Activated T-cell treated with anti-CD3 and anti-CD28 coated beads for 24 hours (primary cell): ENCODE results near the gene PTTG1IP.
"Not testable (repeated sequence)": the region's sequence is repeated elsewhere in the genome, so short reads cannot be mapped to it uniquely, and the experiment has no call there.

Experiments used
- DNase-seq: peaks from one replicate; pipeline ENCODE4 v3.0.0-alpha.2; 2020; ENCODE audit warnings: low read depth

Gene PTTG1IP

DNA sequence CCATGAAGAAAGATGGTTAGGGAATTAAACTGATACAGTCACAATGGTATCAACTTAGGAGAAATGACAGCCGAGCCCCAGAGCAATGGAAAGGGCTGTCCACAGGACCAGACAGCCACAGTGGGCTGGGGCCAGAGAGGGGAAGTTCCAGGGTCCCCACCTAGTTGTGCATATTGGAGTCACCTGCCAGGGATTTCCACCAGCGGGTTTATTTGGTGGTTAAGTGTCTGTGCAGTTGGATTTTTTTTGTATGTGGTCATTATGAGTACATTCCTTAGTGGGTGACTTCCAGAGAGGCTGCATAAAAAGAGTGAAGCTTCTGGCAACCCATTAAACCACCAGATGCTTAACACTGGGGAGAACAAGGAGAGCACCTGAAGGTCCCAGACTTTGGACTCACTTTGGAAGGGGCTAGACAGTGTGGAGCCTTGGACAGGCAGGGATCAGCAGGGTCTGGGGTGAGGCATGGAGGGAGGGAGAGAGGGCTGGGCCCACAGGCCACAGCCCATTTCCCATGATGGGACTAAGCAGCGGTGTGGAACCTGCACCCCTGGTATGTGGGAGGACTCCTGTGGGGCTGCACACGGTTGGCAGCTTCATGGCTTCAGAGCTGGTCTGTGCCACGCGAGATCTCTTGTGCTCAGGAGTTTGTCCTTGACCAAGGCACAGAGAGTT, 7.8 kb upstream of the PTTG1IP start:
- no peak for DNase-seq

DNA sequence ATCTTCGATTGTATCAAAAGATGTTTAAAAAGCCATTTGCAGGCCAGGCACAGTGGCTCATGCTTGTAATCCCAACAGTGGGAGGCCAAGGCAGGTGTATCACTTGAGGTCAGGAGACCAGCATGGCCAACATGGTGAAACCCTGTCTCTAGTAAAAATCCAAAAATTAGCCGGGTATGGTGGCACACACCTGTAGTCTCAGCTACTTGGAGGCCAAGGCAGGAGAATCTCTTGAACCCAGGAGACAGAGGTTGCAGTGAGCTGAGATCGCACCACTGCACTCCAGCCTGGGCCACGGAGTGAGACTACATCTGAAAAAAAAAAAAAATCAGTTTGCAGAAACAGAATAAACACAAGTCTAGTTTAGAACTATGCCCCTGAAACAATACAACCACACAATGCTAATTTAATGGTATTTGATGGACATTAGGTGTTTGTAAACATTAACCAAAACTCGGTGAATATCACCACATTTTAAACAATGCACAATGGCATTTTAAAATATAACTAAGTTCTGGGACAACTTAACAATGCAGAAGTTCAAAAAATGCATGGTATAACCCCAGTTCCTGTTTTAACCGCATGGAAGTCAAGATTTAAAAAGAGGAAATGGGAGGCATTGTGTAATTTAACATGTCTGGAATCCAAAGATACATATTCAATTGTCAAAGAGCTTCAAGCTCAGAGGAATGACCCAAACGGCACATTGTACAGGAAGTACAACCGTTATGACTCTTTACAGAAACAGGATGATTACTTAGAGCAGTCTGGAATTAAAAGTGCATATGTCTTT, 7.1 kb upstream of the PTTG1IP start:
- DNase-seq, result no peak

DNA sequence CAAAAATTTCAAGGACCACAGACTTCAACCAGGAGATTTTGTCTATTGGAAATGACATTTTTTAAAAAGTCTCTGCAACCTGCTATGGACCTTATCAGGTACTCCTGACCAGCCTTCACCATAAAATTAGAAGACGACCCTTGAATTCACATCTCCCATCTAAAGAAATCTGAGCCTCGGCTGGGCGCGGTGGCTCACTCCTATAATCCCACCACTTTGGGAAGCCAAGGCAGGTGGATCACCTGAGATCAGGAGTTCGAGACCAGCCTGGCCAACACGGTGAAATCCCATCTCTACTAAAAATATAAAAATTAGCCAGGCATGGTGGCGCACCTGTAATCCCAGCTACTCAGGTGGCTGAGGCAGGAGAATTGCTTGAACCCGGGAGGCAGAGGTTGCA, 5.7 kb upstream of the PTTG1IP start:
- DNase-seq, result not testable (repeated sequence)

DNA sequence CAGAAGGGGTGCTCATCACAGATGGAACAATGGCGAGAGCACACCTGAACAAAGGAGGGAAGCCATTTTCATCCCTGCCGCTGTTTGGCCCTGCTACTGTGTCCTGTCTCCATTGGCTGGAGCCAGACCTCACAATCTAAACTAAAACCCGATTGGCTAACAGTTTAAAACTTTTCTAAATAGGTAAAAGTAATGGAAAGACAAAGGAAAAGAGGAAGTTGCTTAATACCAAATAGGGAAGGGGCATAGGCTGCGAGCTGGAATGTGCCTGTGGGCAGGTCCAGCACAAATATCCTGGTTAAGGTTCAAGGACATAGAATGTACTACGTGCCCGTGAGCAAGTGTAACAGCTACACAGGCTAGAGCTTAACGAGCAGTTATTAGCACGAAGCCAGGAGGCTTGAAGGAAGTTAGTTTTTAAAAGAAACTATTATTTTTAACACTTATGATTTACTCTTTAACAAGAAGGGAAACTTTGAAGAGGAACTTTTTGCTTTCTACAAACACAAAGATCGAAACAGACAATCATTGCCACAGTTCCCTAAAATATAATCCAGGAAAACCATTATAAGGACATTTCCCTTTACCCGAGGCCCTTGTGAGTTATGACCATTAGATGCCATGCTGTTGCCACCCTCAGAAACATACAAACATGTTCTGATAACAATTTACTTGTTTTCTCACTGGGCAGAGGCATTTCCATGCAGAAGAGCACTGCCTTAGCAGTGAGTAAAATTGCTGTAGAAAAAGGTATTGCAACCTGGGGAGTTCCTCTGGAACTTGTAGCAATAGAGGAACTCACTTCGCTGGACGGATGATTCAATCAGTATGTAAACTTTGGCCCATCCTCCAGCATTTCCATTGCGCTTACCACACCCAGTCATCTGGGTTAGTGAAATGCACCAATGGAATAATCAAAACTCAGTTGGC, 4.8 kb upstream of the PTTG1IP start:
- DNase-seq, result no peak

DNA sequence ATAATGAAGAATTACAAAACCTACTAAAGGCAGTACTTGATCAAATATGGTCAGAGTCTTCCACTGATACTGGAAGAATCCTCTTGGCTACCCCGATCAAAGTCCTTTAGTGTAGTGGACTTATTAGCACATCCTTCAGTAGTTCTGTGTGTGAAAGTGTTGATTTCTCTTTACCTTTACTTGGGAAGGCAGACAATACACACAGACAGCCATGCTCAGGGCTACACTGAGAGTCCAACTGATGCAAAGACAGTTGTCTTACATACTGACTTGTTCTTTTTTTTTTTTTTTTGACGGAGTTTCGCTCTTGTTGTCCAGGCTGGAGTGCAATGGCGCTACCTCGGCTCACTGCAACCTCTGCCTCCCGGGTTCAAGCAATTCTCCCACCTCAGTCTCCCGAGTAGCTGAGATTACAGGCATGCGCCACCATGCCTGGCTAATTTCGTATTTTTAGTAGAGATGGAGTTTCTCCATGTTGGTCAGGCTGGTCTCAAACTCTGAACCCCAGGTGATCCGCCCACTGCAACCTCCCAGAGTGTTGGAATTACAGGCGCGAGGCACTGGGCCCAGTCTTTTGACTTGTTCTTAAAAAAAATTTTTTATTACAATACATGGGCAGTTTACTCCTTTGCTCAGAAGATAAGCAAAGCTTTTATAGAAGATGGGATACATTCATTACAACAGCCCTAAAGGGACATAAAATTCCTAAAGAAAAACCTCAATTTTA, 3.5 kb upstream of the PTTG1IP start:
- DNase-seq, result no peak

DNA sequence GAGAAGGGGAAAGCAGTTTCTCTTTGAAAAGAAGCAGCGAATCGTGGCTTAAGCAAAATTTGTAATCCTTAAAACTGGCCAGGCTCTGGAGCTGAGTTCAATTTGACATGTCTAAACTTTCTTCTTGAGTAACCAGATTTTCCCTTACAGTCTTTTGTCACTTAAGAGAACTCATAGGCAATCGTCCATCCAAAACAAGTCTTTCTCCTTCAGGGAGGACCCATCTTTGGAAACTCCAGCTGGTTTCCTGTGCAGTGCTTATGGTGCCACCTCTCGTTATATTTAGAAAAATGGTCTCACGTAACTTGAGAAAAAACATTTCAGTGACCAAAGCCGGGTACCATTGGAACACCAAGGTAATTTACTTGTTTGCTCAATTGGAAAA, 1.8 kb upstream of the PTTG1IP start:
- DNase-seq, result no peak

DNA sequence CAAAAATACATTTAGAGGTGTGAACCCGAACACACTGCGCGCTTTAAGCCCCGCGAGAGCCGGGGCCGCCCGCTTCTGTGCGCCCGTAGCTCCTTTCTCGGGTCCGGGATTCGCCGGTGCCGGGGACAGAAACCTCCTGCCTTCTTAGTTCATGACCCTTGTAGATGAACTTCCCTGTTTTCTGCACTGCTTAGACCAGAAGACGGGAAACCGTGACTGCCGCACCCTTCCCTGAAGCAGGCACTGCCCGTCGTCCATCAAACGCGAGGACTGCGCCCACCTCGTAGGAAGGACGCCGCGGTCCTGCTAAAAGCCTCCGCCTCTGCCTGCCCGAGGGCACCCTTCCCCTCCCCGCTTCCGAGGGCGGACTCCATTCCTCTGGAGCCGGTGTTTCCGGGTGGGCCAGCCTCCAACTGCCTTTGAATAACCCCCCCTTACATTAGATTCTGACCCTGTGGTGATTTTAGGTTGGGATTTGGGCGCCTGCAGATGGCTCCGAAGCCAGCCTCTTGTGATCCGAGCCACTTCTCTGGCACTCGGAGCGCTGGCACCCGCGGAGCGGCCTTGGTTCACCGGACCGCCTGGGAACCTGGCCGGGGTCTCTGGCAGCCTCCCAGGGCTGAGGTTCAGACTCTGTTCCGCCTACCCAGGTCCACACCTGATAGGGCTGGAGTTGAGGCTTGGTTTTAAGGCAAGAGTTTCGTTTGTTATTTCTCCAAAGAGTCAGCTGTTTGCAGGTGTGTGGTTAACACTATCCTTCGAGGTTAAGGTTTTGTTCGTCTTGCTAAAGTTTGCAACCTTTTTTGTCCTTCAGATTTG, 1.2 kb upstream of the PTTG1IP start:
- no peak for DNase-seq

DNA sequence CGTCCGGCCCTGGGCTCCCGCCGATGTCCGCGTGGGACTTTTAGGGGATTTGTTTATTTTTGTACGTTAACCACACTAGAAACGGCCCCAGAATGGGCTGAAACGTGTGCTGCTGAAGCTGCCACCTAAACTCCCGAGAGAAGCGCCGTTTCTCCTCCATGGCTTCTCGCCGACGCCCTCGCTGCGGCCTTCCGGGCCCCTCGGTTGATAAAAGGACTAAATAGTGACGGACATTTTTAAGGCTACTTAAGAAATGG, 678 bp upstream of the PTTG1IP start:
- DNase-seq, result no peak

DNA sequence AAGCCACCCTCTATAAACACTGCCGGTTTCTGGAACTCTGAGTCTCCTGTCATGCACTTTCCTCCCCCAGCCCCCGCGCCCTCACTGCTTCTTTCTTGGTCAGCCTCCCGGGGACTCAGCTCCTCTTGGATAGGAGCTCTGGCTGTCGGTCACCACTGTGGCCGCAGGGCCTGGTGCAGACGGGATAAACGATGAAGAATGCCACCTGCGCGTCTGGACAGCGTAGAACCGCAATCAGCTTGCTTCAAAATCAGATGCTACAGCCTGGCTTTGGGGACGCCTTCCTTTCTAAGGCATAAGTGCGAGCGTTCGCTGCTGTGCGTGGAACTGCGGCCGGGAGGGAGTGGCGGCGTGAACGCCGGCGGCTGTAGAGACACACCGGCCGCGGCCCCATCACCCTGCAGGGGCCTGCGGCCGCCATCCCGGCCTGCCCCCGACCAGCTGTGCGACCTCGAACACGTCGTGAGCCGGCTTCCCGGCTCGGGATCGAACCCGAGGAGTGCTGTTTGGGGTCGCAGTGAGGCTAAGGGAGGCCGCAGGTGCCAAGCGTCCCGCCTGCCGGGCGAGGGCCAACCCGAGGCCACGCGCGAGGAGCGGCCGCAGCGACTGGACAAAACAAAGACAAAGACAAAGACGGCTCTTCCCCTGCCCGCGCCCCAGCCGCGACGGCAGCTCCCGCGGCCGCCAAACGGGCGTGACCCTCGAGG, 688 bp downstream of the PTTG1IP start:
- no peak for DNase-seq

DNA sequence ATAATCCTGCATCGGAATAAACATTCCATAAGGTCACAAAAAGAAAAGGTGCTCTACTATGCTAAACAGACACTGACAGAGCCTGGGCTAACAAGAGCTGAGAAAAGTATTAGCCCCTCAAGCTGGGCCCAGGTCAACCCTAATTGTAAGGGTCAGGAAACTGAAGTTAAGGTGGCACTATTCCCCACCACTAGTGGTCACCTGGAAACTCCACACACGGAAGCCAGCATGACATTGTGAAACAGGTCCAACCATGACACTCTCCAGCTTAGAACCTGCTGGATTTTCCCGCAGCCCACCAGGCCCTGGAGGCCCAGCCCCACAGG, 1.2 kb downstream of the PTTG1IP start:
- DNase-seq, result no peak

DNA sequence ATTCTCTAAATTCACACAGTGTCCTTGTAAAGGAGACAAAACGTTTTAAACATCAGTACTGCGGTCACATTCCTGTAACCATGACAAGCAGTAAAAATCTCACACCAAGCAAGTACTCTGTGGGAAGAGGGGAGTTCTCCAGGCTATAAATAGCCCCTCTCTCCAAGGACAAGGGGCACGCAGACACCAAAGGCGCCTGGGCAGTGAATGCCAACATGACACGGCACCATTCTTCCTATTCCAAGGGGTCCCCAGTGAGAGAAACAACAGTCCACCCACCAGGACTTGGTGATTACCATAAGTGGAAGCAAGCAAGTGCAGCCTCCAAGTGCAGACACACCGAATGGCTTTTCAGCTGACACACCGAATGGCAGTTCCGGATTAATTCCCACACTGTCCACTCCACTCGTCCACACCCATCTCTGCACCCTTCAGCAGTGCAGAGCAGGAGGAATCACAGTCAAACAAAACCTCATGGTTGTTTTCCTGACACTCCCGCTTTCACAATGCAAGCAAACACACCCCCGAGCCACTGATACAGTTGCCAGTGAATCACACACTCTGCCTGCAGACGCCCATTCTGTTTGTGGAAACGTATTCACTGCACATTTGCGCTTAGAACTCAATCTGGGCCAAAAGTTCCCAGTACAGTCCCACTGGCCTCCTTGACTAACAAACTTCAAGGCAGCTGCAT, 1.8 kb downstream of the PTTG1IP start:
- no peak for DNase-seq

DNA sequence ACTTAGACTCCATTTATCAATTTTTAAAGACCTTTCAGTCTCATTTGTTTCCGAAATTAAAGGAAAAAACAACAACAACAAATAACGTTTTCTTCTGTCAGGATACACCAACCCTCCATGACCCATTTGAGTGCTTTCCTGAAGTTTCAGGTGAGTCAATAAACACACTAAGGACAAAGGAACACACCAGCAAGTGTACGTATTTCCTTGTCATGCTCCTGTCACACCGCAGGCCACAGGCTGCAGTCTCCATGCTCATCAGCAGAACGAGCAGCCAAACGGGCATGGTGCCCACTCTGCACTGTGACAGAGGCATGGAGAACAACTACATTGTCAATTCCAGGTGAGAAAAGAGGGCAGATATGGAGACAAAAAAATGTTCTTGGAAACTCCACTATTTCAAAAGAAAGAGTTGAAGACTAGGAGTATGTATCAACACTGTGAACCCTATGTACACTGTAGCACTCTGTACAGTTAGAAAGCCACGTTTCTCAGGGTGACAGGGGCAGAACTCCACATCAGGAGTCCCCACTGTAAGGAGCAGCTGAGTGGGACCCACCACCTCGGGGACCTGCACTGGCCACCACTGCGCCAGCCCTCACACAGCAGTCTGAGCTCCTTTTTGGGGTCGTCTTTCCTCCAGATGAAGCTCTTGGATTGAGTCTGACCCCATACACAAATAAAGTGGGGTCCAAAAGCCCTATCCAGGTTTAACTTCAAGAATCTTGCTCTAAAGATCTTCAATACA, 2.6 kb downstream of the PTTG1IP start:
- DNase-seq, result no peak

DNA sequence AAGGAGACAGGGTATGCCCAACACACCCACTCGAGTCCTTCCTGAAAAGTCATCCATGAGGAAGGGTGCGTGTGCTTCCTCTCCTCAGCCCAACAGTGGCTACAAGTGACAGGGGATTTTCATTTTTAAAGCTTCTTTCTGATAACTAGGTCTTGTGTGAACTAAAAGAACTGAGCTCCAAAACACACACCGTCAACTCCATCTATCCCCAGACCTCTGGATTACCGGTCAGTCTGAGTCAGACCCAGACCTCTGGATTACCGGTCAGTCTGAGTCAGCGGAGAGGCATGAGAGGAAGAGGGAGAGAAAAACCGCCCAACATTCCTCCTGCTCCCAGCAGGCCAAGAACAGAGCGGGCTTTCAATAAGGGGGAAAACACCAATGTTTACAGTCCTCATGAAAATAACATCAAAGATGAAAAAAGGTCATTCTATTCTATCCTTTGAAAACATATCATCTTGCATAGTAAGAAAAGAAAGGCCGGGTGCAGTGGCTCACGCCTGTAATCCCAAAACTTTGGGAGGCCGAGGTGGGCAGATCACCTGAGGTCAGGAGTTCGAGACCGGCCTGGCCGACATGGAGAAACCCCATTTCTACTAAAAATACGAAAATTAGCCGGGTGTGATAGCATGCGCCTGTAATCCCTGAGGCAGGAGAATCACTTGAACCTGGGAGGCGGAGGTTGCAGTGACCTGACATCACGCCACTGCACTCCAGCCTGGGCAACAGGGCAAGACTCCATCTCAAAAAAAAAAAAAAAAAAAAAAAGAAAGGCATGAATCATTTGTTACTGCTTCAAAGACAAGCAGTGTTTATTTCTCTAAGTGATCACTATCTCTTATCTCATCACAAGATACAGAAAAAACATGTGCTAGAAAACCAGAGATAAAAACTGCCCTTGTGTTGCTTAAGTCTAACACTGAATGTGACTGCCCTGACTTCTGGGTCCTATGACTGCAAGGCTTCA, 3.4 kb downstream of the PTTG1IP start:
- DNase-seq, result no peak

DNA sequence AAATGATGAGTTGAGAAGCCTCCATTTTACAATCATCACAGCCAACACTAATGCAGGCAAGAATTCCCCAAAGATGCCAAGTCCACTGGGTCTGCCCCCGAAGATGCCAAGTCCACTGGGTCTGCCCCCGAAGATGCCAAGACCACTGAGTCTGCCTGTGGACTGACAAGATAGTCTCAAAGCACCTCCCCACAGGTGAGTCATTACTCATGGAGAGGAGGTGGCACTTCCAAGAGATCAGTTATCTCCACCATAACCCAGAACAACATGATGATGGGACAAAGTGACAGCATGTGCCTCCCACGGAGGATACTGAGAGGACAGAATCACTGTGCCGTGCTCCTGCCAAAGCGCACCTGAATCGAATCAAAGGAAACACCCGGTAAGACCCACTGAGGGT, 4.8 kb downstream of the PTTG1IP start:
- no peak for DNase-seq

DNA sequence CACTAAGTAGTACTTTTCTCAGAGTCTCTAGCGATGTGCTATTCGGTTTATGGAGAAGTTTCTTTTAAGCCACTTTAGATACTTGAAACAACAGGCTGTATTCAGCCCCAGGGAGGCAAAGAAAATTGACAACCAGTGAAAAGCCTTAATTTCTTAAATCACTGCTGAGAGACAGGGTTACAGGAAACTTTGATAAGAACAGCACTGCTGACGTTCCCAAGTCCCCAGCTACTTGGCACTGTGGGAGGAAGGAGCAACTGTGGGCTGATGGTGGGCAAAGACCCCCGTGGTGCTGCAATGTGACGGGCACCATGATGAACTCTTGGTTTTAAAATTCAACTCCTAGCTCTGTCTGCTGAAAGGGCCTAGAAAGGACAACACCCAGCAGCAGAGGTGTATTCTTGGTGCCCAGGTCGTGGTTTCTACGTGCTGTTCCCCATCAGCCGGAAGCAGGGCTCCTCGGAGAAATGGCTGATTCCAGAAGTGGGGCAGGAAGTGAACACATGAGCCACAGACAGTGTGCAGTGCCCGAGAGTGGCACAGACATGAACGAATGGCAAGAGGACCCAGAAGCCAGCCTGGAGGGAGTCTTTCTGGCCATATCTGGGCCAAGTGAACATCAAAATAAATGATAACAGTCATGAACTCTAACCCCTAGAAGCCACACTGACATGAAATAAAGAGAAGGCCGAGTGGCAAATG, 5.3 kb downstream of the PTTG1IP start:
- peak; percentile 31 for DNase-seq

DNA sequence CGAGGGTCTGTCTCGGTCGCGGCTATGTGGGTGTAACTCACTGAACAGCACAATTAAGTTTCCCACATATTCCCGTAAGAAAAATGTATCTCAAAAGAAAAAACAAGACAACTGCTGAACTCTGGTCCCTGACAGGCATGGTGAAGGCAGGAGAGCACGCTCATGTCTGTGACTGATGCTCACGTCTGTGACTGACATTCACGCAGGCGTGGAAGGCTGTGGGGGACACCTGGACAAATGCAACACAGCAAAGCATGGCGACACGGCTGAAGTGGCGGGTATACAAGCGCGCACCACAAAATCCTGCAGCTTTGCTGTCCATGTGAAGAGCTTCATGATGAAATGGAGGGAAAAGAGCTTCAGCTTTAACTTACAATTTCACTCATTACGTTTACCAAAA, 6.0 kb downstream of the PTTG1IP start:
- no peak for DNase-seq

DNA sequence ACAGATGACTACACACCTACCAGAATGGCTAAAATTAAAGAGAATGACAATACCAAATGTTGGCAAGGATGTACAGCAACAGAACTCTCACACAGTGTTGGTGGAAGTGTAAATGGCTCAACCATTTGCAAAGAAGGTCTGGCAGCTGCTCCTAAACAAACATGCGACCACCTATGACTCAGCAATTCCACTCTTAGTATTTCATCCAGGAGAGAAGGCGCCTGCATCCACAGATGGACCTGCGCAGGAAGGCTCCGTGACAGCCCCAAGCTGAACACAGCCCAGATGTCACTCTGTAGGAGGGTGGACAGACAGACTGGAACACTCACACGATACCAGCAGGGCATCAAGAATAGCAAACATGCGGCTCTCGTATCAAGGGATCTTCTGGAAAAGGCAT, 6.7 kb downstream of the PTTG1IP start:
- DNase-seq, result no peak
